NCI-H345 treated with DMSO at 0.1 percent for 48 hours (cell line): ENCODE data around the gene OR1B1.
"Not testable (repeated sequence)": the region's sequence is repeated elsewhere in the genome, so short reads cannot be mapped to it uniquely, and the experiment has no call there.

Experiments used
- DNase-seq: peaks from one replicate; lab custom pipeline; 2025; ENCODE audit not compliant: unreplicated experiment; lab: John Stamatoyannopoulos, UW

Gene OR1B1

DNA sequence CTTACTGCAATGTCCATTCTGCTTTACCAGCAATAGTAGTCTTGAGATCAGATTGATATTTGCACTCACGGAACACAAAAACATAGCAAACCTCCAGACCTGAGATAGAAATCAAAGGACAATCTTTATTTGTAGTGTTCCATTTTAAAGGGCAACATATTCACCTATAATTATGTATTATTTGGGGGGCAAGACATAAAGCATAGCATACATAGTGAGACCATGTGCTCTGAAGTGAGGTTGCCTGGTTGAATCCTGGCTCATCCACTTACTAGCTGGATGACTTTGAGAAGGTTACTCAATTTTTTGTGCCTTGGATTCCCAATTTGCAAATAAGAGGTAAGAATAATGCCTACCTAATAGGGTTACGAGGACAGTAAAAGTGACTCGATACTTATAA, at the start of gene OR1B1:
OR1B1 (minus strand) TSS at position 101 of the 400 bp plus-strand sequence.
- DNase-seq = no peak

DNA sequence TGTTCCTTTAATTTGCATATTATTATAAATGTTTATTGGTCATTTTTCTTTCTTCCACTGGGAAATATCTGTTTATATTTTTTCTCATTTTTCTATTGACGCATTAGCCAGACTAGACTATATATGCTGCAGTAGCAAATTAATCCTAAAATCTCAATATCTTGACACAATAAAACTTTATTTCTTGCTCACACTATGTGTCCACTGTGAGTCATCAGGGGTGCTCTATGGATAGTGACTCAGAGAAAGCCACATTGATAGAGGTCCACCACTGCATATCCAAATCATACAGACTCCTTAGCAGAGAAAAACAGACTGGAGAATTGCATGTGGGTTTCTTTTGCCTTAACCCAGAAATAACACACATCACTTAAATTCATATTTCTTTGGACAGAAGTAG, 38.3 kb upstream of the OR1B1 start:
- DNase-seq = no peak

- no peak for DNase-seq
Measured at GRCh38 chr9:122684851-122685250, 27.4 kb upstream of the OR1B1 start.

- DNase-seq = no peak
Measured at GRCh38 chr9:122672481-122672880, 15.1 kb upstream of the OR1B1 start.

GRCh38 chr9:122661416-122661815, 4.0 kb upstream of the OR1B1 start, which contains the start of gene OR1L1:
Gene OR1L1 (plus strand): TSS chr9:122661716. CDS start chr9:122661716, 0 bp downstream.
- no peak for DNase-seq

- DNase-seq = no peak
Measured at GRCh38 chr9:122656378-122656777, 1.0 kb downstream of the OR1B1 start.

DNA sequence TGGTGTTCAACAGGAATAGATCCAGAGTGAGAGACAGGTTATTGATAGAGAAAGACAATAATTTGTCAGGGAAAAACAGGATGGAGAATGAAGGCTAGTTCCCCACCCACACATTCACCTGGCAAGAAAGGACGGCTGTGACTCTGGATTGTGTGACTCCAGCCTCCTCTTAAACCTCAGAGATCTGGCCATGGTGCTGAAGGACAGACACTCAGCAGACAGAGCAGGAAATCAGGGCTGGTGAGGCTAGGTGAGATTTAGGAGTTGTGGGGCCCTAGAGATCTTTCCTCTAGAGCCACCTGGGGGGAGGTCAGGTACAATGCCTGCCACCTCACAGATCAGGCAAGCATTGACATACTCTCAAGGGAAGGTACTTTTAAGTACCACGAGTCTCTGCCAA, 15.2 kb downstream of the OR1B1 start:
- DNase-seq = no peak

DNA sequence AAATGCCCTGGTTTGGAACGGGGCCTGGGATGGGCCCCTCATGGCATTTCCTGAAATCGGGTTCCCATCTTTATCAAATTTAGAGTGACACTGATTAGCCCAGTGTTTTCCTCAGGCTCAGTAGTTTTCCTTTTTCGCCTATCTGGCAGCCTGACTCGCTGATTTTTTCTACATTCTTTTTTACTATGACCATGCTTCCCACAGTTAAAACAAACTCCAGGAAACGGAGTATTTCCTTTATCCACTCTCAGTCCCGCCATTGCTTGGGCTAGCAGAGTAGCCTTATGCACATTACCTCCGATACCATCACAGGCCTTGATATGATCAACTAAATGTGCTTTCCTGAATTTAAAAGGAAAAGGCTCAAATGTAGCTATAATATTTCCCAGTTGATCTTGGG, 37.4 kb downstream of the OR1B1 start:
- no peak for DNase-seq

GRCh38 chr9:122614362-122614761, 43.1 kb downstream of the OR1B1 start, which contains the start of gene OR1Q1:
Gene OR1Q1 (plus strand): TSS chr9:122614738. CDS start chr9:122614738, 0 bp downstream.
- DNase-seq = no peak

DNA sequence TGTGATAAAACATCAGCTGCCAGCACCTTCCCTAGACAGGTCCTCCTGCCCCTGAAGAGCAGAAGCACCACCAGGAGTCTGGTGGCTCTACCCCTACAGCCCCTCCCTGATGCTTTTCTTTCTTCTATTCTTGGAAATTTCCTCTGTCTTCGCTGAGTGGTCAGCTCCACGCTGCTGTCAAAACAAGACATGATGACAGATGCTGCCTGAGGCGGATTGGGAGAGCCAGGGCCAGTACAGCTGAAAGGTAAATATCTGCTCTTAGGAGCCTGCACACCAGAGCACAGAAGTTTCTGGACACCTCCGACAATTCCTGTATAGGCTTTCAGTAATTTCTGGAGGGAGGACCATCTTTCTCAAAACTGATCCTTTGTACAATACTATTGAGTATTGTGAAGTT, 47.6 kb downstream of the OR1B1 start:
- DNase-seq = no peak

DNA sequence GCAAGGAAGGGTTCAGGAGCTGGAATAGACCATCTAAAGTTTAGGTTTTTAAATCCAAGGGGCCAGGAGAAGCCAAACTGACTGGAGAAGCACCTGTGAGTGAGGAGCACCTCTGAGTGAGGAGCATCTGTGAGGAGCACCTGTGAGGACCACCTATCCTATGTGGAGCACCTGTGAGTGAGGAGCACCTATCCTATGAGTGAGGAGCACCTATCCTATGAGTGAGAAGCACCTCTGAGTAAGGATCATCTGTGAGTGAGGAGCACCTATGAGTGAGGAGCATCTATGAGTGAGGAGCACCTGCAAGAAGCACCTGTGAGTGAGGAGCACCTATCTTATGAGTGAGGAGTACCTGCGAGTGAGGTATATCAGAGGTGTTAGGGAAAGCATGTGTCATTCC, 50.8 kb downstream of the OR1B1 start:
- DNase-seq = no peak

GRCh38 chr9:122605691-122606090, 51.7 kb downstream of the OR1B1 start:
- no peak for DNase-seq

GRCh38 chr9:122583284-122583683, 74.1 kb downstream of the OR1B1 start, which contains the start of gene OR1L8:
Gene OR1L8 (minus strand): TSS chr9:122583384. CDS start chr9:122568477, 14,907 bp downstream.
- not testable (repeated sequence) for DNase-seq

GRCh38 chr9:122580360-122580759, 77.1 kb downstream of the OR1B1 start:
- no peak for DNase-seq

GRCh38 chr9:122579874-122580273, 77.6 kb downstream of the OR1B1 start:
- no peak for DNase-seq
